Neuronal stem cell (in vitro differentiated cells): Measurements from ENCODE around the gene ECSIT.

ENCODE experiments used
- DNase-seq: peaks from one replicate; pipeline ENCODE4 v3.0.0-alpha.2; 2013; ENCODE audit warnings: low spot score
- H2AFZ ChIP-seq: one replicate; pipeline ENCODE4 v1.6.1; 2013; ENCODE audit warnings: mild to moderate bottlenecking, low read length, inconsistent platforms
- H2AK5ac ChIP-seq: 2 replicates; pipeline ENCODE4 v1.6.1; 2013; ENCODE audit warnings: low read depth, mild to moderate bottlenecking, inconsistent platforms, low read length, moderate library complexity, mixed read lengths
- H2BK120ac ChIP-seq: 2 replicates; pipeline ENCODE4 v1.6.1; 2013; ENCODE audit warnings: low read depth, mild to moderate bottlenecking, inconsistent platforms, low read length, moderate library complexity, mixed read lengths
- H2BK12ac ChIP-seq: one replicate; pipeline ENCODE4 v1.6.1; 2013; ENCODE audit warnings: low read length, inconsistent platforms
- H2BK15ac ChIP-seq: 2 replicates; pipeline ENCODE4 v1.6.1; 2013; ENCODE audit warnings: mild to moderate bottlenecking, low read length, inconsistent platforms, mixed read lengths
- H2BK5ac ChIP-seq: one replicate; pipeline ENCODE4 v1.6.1; 2013; ENCODE audit warnings: inconsistent platforms, mild to moderate bottlenecking, low read length, moderate library complexity
- H3K14ac ChIP-seq: one replicate; pipeline ENCODE4 v1.6.1; 2013; ENCODE audit warnings: low read length, inconsistent platforms
- H3K18ac ChIP-seq: 2 replicates; pipeline ENCODE4 v1.6.1; 2013; ENCODE audit warnings: low read length, inconsistent platforms
- H3K23ac ChIP-seq: 2 replicates; pipeline ENCODE4 v1.6.1; 2013; ENCODE audit warnings: low read depth, mild to moderate bottlenecking, mixed read lengths, low read length, inconsistent platforms; ENCODE audit not compliant: poor library complexity
- H3K27ac ChIP-seq: replicated peaks from 3 replicates; pipeline ENCODE4 v1.5.1; 2013; ENCODE audit warnings: low read length, inconsistent platforms
- H3K27me3 ChIP-seq, 3 experiments: 2 replicates each; pipeline ENCODE4 v1.6.1; 2013; ENCODE audit warnings: low read length in 3 of 3, mild to moderate bottlenecking in 2 of 3, inconsistent platforms in 1 of 3, low read depth in 1 of 3, mixed read lengths in 1 of 3, moderate library complexity in 1 of 3; ENCODE audit not compliant: control insufficient read depth in 3 of 3, insufficient read depth in 3 of 3
- H3K36me3 ChIP-seq, 2 donors: replicated peaks in 1 of 2; 2 replicates each; pipeline ENCODE4 v1.6.1; 2013; ENCODE audit warnings: low read length in 2 of 2; ENCODE audit not compliant: control insufficient read depth in 2 of 2, insufficient read depth in 2 of 2
- H3K4ac ChIP-seq: 2 replicates; pipeline ENCODE4 v1.6.1; 2013; ENCODE audit warnings: inconsistent platforms, mild to moderate bottlenecking, low read length, moderate library complexity
- H3K4me1 ChIP-seq, 2 donors: 1 replicate in 1 of 2; 2 replicates in 1 of 2; pipeline ENCODE4 v1.6.1; 2013; ENCODE audit warnings: low read length in 2 of 2, low read depth in 1 of 2; ENCODE audit not compliant: control insufficient read depth in 2 of 2, insufficient read depth in 1 of 2
- H3K4me2 ChIP-seq: one replicate; pipeline ENCODE4 v1.6.1; 2013; ENCODE audit warnings: mild to moderate bottlenecking, low read length, inconsistent platforms; ENCODE audit not compliant: insufficient read depth, poor library complexity, severe bottlenecking
- H3K4me3 ChIP-seq, 2 donors: 2 replicates each; pipeline ENCODE4 v1.5.1; 2013; ENCODE audit warnings: low read length in 2 of 2, mild to moderate bottlenecking in 2 of 2, inconsistent platforms in 1 of 2, moderate library complexity in 1 of 2
- H3K79me1 ChIP-seq: one replicate; pipeline ENCODE4 v1.6.1; 2013; ENCODE audit warnings: low read depth, mild to moderate bottlenecking, inconsistent platforms, low read length, moderate library complexity
- H3K9ac ChIP-seq: one replicate; pipeline ENCODE4 v1.6.1; 2013; ENCODE audit warnings: mild to moderate bottlenecking, low read depth, low read length, inconsistent platforms; ENCODE audit not compliant: poor library complexity
- H3K9me3 ChIP-seq, 2 donors: replicated peaks in 1 of 2; 2 replicates each; pipeline versions ENCODE3 to v1.6.1; 2013; ENCODE audit warnings: low read length in 2 of 2, mild to moderate bottlenecking in 2 of 2, inconsistent platforms in 1 of 2, low read depth in 1 of 2, mixed read lengths in 1 of 2, moderate library complexity in 1 of 2; ENCODE audit not compliant: control insufficient read depth in 2 of 2, insufficient read depth in 1 of 2
- H4K8ac ChIP-seq: one replicate; pipeline ENCODE4 v1.6.1; 2013; ENCODE audit warnings: low read depth, mild to moderate bottlenecking, inconsistent platforms, low read length, moderate library complexity
- H4K91ac ChIP-seq: one replicate; pipeline ENCODE4 v1.6.1; 2013; ENCODE audit warnings: low read length, low read depth, mild to moderate bottlenecking, inconsistent platforms; ENCODE audit not compliant: poor library complexity
- WGBS, 2 donors: extraction: QIAGEN DNeasy Blood & Tissue Kit; methylation state at CpG; one replicate each; pipeline ENCODE4 v1.1.7; 2013; ENCODE audit warnings: missing lambda C conversion rate in 2 of 2, mixed read lengths in 1 of 2; ENCODE audit not compliant: insufficient read length in 2 of 2, insufficient replicate concordance in 1 of 2; ENCODE audit errors: extremely low coverage in 2 of 2; 5-methylcytosine and 5-hydroxymethylcytosine counted together

ECSIT gene

GRCh38 chr19:11550265-11550664 is 21.3 kb upstream of the ECSIT start:
- Histone ChIP-seq H3K4ac (no peak overlapping the region), H3K9me3 (peaks cover 0 to 2% of the 10 kb centered on the region in 2 donors), H3K4me1 (no peaks in the 10 kb centered on the region), H2AFZ (no peak overlapping the region), H4K91ac (no peak overlapping the region), H2BK15ac (no peak overlapping the region), H3K79me1 (peaks cover 3% of the 10 kb centered on the region), H3K14ac (peak overlapping the region; percentile 47), H3K27me3 (no peaks in the 10 kb centered on the region), H2AK5ac (no peak overlapping the region), H3K23ac (no peak overlapping the region), H3K27ac (no peak overlapping the region), H3K4me2 (no peak overlapping the region), H3K4me3 (no peak overlapping the region), H4K8ac (peak overlapping the region; percentile 43), H3K36me3 (peaks cover 19 to 33% of the 10 kb centered on the region in 2 donors), H3K9ac (peak overlapping the region; percentile 70), H2BK120ac (no peak overlapping the region), H2BK12ac (peak overlapping the region; percentile 82), H3K18ac (no peak overlapping the region), H2BK5ac (no peak overlapping the region)
- DNase-seq, result no peak
- no CpG with 5 or more reads among the region's 8 CpGs for WGBS, 2 donors

- H3K79me1 ChIP-seq, result peaks cover 3% of the 10 kb centered on the region
- H2BK120ac ChIP-seq, result no peak overlapping the region
- no peak overlapping the region for H4K91ac ChIP-seq
- peak overlapping the region; percentile 21 for H2BK15ac ChIP-seq
- H2BK5ac ChIP-seq, result no peak overlapping the region
- peak overlapping the region; percentile 4 for H3K9ac ChIP-seq
- H4K8ac ChIP-seq, result no peak overlapping the region
- no peak for DNase-seq
- H3K4me2 ChIP-seq, result no peak overlapping the region
- peaks cover 19 to 30% of the 10 kb centered on the region in 2 donors for H3K36me3 ChIP-seq
- peak overlapping the region; percentile 41 for H3K18ac ChIP-seq
- no peak overlapping the region for H3K23ac ChIP-seq
- H2AK5ac ChIP-seq, result no peak overlapping the region
- H3K9me3 ChIP-seq, result peaks cover 0 to 2% of the 10 kb centered on the region in 2 donors
- H2BK12ac ChIP-seq, result no peak overlapping the region
- H3K4me3 ChIP-seq, result peak overlapping the region in 1 of 2 donors; percentile 44
- H2AFZ ChIP-seq, result no peak overlapping the region
- WGBS, 2 donors, result no CpG with 5 or more reads among the region's 24 CpGs
- H3K27ac ChIP-seq, result no peak overlapping the region
- no peaks in the 10 kb centered on the region for H3K27me3 ChIP-seq
- H3K4ac ChIP-seq, result no peak overlapping the region
- H3K14ac ChIP-seq, result no peak overlapping the region
- no peaks in the 10 kb centered on the region for H3K4me1 ChIP-seq
Measured at GRCh38 chr19:11549386-11549953, 20.5 kb upstream of the ECSIT start.

GRCh38 chr19:11547929-11548700 is 19.2 kb upstream of the ECSIT start:
- no peak overlapping the region for H2AK5ac ChIP-seq
- no peak overlapping the region for H2AFZ ChIP-seq
- no peak overlapping the region for H3K27ac ChIP-seq
- H2BK12ac ChIP-seq, result no peak overlapping the region
- no CpG with 5 or more reads among the region's 14 CpGs for WGBS, 2 donors
- H2BK5ac ChIP-seq, result no peak overlapping the region
- H4K8ac ChIP-seq, result no peak overlapping the region
- H3K9ac ChIP-seq, result no peak overlapping the region
- H2BK15ac ChIP-seq, result no peak overlapping the region
- H3K14ac ChIP-seq, result peak overlapping the region; percentile 8
- peaks cover 11 to 17% of the 10 kb centered on the region in 2 donors for H3K36me3 ChIP-seq
- no peak for DNase-seq
- H4K91ac ChIP-seq, result no peak overlapping the region
- no peak overlapping the region for H3K4ac ChIP-seq
- H3K9me3 ChIP-seq, result peaks cover 0 to 2% of the 10 kb centered on the region in 2 donors
- H2BK120ac ChIP-seq, result no peak overlapping the region
- no peaks in the 10 kb centered on the region for H3K27me3 ChIP-seq
- no peak overlapping the region for H3K18ac ChIP-seq
- no peak overlapping the region for H3K4me3 ChIP-seq
- H3K23ac ChIP-seq, result no peak overlapping the region
- H3K4me1 ChIP-seq, result no peaks in the 10 kb centered on the region
- peak overlapping the region; percentile 2 for H3K4me2 ChIP-seq
- peaks cover under 1% of the 10 kb centered on the region for H3K79me1 ChIP-seq

GRCh38 chr19:11541238-11541637 is 12.3 kb upstream of the ECSIT start:
- no peak overlapping the region for H3K14ac ChIP-seq

More at GRCh38 chr19:11541238-11541637, 12.3 kb upstream of the ECSIT start:
- Histone ChIP-seq H4K91ac (no peak overlapping the region), H3K4ac (no peak overlapping the region), H3K27me3 (no peaks in the 10 kb centered on the region), H3K4me3 (no peak overlapping the region), H3K18ac (no peak overlapping the region), H3K23ac (no peak overlapping the region), H3K9ac (no peak overlapping the region), H3K27ac (no peak overlapping the region), H2AFZ (no peak overlapping the region), H2BK12ac (no peak overlapping the region), H2AK5ac (peak overlapping the region; percentile 23), H3K79me1 (peaks cover 1% of the 10 kb centered on the region), H3K9me3 (no peaks in the 10 kb centered on the region), H3K4me1 (peaks cover 12% of the 10 kb centered on the region in 2 donors), H3K4me2 (no peak overlapping the region), H3K36me3 (no peaks in the 10 kb centered on the region), H2BK5ac (no peak overlapping the region), H2BK15ac (no peak overlapping the region), H4K8ac (no peak overlapping the region), H2BK120ac (no peak overlapping the region)
- DNase-seq, result no peak
- WGBS, 2 donors, result no CpG with 5 or more reads among the region's 3 CpGs
